ENCODE results near the gene STAG1. TPM values are rescaled to one million over a fixed set of nuclear protein-coding genes. Genes with fewer than 3 reads are reported as not detected.
A peak's percentile ranks its signal among the peaks of the same experiment; 100 is the strongest.

Gene STAG1
- total RNA-seq, 1 donor from 2014 or later: 18.4 TPM

DNA sequence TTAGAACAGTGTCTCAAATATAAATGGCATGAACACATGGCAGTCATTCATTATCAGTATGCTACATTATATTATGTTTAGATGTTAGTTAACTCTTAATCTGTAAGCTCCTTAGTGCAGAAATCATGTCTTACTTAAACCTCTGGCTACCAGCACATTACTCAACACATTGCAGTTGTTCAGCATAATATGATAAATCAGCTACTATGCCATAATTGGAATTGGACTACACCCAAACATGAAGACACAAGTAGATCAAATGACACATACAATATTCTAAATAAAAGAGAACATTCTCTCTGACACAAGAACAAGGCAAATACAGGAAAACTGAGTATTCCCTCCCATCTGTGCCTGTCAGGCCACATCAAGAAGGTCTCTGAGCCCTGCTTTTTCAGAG, 385.9 kb downstream of the STAG1 start:
- no peaks in the 10 kb centered on the region for H3K4me1 ChIP-seq
- no peak for DNase-seq
- peaks cover 16% of the 10 kb centered on the region for H3K36me3 ChIP-seq
- intact Hi-C loops (cut with micrococcal nuclease): no loop called here
- H3K4me3 ChIP-seq: no peak overlapping the region
- no peaks in the 10 kb centered on the region for H3K27me3 ChIP-seq (ENCODE audit: low read depth)
- TF ChIP-seq, protein P1, sequence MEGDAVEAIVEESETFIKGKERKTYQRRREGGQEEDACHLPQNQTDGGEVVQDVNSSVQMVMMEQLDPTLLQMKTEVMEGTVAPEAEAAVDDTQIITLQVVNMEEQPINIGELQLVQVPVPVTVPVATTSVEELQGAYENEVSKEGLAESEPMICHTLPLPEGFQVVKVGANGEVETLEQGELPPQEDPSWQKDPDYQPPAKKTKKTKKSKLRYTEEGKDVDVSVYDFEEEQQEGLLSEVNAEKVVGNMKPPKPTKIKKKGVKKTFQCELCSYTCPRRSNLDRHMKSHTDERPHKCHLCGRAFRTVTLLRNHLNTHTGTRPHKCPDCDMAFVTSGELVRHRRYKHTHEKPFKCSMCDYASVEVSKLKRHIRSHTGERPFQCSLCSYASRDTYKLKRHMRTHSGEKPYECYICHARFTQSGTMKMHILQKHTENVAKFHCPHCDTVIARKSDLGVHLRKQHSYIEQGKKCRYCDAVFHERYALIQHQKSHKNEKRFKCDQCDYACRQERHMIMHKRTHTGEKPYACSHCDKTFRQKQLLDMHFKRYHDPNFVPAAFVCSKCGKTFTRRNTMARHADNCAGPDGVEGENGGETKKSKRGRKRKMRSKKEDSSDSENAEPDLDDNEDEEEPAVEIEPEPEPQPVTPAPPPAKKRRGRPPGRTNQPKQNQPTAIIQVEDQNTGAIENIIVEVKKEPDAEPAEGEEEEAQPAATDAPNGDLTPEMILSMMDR (IDR thresholded peaks at IDR 0.05; ENCODE audit: borderline replicate concordance): no peak
- no peak overlapping the region for H3K27ac ChIP-seq (replicated peaks)
- no peaks in the 10 kb centered on the region for H3K9me3 ChIP-seq (replicated peaks)

DNA sequence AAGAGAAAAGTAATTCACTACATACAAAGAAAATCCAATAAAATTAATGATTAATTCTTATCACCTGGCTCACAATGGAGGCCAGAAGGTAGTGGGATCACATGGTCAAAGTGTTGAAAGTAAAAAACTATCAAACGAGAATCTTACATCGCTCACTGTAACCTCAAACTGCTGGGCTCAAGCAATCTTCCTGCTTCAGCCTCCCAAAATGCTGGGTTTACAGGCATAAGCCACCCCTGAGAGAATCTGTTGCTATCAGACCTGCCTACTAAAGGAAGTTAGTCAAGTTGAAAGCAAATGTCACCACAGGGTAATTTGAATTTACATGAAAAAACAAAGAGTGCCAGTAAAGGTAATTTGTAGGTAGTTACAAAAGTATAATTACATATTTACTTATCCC, 398.7 kb downstream of the STAG1 start:
- peaks cover 14% of the 10 kb centered on the region for H3K9me3 ChIP-seq (replicated peaks)
- no peak overlapping the region for H3K27ac ChIP-seq (replicated peaks)
- TF ChIP-seq, protein P1 (IDR thresholded peaks at IDR 0.05; ENCODE audit: borderline replicate concordance): no peak
- H3K4me3 ChIP-seq: no peak overlapping the region
- no peaks in the 10 kb centered on the region for H3K27me3 ChIP-seq (ENCODE audit: low read depth)
- DNase-seq: no peak
- H3K4me1 ChIP-seq: peaks cover 22% of the 10 kb centered on the region
- intact Hi-C loops (cut with micrococcal nuclease): no loop called here
- peaks cover 36% of the 10 kb centered on the region for H3K36me3 ChIP-seq

DNA sequence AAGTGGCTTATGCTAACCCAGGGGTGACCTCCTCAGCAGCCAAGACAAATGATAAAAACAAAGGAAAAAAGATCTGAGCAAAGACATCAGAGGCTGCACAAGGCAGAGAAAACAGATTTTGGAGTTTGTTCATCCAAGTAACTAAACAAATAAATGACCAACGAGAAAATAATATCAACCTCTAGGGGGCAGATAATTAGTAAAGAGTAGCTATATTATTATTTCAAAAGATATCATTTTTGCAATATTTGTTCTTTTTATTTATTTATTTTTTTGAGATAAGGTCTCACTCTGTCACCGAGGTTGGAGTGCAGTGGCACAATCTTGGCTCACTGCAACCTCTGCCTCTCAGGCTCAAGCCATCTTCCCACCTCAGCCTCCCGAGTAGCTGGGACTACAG, 400.3 kb downstream of the STAG1 start:
- TF ChIP-seq, protein P1 (IDR thresholded peaks at IDR 0.05; ENCODE audit: borderline replicate concordance): peak; percentile 19
- Histone ChIP-seq H3K4me1 (peaks cover 22% of the 10 kb centered on the region), H3K4me3 (no peak overlapping the region), H3K27ac (replicated peaks) (no peak overlapping the region), H3K9me3 (replicated peaks) (peaks cover 13% of the 10 kb centered on the region), H3K27me3 (ENCODE audit: low read depth) (no peaks in the 10 kb centered on the region), H3K36me3 (peaks cover 27% of the 10 kb centered on the region)
- no peak for DNase-seq
- intact Hi-C loops (cut with micrococcal nuclease): no loop called here

DNA sequence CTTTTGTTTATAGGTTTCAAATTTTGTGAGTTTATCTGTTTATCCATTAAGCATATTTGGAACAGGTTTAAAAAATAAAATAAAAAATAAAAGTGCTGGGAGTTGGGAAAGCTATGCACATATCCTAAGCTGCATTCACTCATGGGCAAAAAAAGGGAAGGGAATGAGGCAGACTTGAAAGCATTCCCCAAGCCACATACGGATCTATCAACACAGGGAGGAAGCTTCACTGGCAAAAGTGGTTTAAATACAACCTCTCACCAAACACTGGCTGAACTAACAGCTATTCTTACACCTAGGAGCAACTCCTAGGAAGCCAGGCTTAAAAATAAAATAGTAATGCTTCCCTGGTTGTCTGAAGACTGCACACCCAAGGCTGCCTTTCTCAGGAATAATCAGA, 400.8 kb downstream of the STAG1 start:
- Histone ChIP-seq H3K27ac (replicated peaks) (no peak overlapping the region), H3K36me3 (peaks cover 21% of the 10 kb centered on the region), H3K27me3 (ENCODE audit: low read depth) (no peaks in the 10 kb centered on the region), H3K4me1 (peaks cover 22% of the 10 kb centered on the region), H3K4me3 (no peak overlapping the region), H3K9me3 (replicated peaks) (peaks cover 7% of the 10 kb centered on the region)
- TF ChIP-seq, protein P1 (IDR thresholded peaks at IDR 0.05; ENCODE audit: borderline replicate concordance): no peak
- intact Hi-C loops (cut with micrococcal nuclease): no loop called here
- no peak for DNase-seq

DNA sequence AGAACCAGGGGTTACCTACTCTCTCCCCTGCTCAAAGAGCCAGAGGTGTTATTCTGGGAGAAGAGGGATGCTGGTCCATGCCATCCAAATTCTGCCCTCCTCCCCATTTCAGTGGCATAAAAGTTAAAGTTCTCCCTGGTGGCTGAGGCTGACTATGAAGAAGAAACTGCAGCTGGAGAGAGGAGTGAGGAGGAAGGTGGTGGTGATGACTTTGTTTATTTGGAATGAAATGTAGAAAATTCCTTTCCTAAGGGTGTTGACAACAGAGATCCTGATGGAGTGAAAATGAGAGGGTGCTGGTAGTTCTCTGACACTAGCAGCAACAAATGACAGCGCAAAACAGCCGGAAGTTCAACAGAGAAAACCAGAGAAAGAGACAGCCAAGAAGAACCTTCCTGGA, 401.6 kb downstream of the STAG1 start:
- no peak overlapping the region for H3K4me3 ChIP-seq
- H3K27me3 ChIP-seq (ENCODE audit: low read depth): no peaks in the 10 kb centered on the region
- intact Hi-C loops (cut with micrococcal nuclease): no loop called here
- H3K9me3 ChIP-seq (replicated peaks): no peaks in the 10 kb centered on the region
- peaks cover 22% of the 10 kb centered on the region for H3K36me3 ChIP-seq
- peaks cover 22% of the 10 kb centered on the region for H3K4me1 ChIP-seq
- DNase-seq: no peak
- TF ChIP-seq, protein P1 (IDR thresholded peaks at IDR 0.05; ENCODE audit: borderline replicate concordance): no peak
- no peak overlapping the region for H3K27ac ChIP-seq (replicated peaks)

DNA sequence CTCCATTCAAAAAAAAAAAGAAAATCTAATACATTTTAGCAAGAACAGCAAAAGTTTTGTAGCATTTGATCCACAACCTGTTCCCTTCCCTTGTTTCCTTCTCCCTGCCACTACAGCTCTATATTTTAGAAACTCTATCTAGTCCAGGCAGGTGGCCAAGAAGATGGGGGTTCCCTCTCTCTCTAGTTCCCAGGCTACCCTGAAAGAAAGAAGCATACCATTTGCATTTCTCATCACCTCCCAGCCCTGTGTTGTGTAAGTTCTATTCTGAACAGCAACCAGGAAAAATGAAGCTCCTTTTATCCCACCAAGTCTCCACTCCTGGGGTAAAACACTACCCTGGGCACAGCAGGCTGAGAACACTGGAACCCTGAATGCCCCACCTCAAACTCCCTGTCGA, 402.0 kb downstream of the STAG1 start:
- Histone ChIP-seq H3K36me3 (peaks cover 23% of the 10 kb centered on the region), H3K4me3 (no peak overlapping the region), H3K27me3 (ENCODE audit: low read depth) (no peaks in the 10 kb centered on the region), H3K4me1 (peaks cover 22% of the 10 kb centered on the region), H3K9me3 (replicated peaks) (no peaks in the 10 kb centered on the region), H3K27ac (replicated peaks) (no peak overlapping the region)
- intact Hi-C loops (cut with micrococcal nuclease): no loop called here
- TF ChIP-seq, protein P1 (IDR thresholded peaks at IDR 0.05; ENCODE audit: borderline replicate concordance): no peak
- DNase-seq: no peak
